GM12865 (cell line): Measurements from ENCODE around the gene ADGRV1.

ENCODE experiments used
- DNase-seq: peaks from one replicate; pipeline ENCODE4 v3.0.0; 2010; ENCODE audit warnings: low read depth
- H3K4me3 ChIP-seq: 2 replicates; pipeline ENCODE4 v1.5.1; 2011; ENCODE audit warnings: mild to moderate bottlenecking, low read depth, low read length, control low read depth
- CTCF ChIP-seq: IDR thresholded peaks from 2 replicates; pipeline ENCODE4 v1.5.1; 2011; ENCODE audit warnings: low read length, control low read depth, low read depth, inconsistent platforms; ENCODE audit not compliant: insufficient read depth; ENCODE audit errors: missing control alignments

The ADGRV1 gene

GRCh38 chr5:90558344-90559192 is at the start of gene ADGRV1:
ADGRV1 (plus strand) TSS chr5:90558797; CDS start chr5:90558896, 99 bp downstream.
- no peak for TF ChIP-seq CTCF
- DNase-seq: no peak
- peak within 1 kb of the TSS; percentile 45 for H3K4me3 ChIP-seq

- DNase-seq: no peak
Observed at GRCh38 chr5:90510438-90510837, 48.2 kb upstream of the ADGRV1 start.

DNA sequence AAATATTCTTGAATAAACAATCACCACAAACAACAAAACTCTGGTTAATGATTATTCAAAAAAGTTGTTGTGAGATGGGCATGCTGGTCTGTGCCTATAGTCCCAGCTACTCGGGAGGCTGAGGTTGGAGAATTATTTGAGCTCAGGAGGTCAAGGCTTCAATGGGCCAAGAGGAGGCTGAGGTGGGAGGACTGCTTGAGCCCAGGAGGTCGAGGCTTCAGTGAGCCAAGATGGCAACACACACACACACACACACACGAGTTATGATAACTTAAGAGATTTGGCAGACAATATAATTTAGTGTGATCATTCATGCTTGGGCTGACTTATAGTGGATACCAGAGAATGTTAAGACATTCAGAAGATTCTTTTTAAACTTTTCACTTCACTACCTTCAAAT is 44.1 kb upstream of the ADGRV1 start:
- no peak for DNase-seq
- H3K4me3 ChIP-seq: no peak overlapping the region
- TF ChIP-seq CTCF: no peak

More at GRCh38 chr5:90510438-90510837, 48.2 kb upstream of the ADGRV1 start:
- TF ChIP-seq CTCF: no peak
- H3K4me3 ChIP-seq: no peak overlapping the region

GRCh38 chr5:90518661-90519060 is 39.9 kb upstream of the ADGRV1 start:
- no peak for DNase-seq
- H3K4me3 ChIP-seq: no peak overlapping the region
- no peak for TF ChIP-seq CTCF

DNA sequence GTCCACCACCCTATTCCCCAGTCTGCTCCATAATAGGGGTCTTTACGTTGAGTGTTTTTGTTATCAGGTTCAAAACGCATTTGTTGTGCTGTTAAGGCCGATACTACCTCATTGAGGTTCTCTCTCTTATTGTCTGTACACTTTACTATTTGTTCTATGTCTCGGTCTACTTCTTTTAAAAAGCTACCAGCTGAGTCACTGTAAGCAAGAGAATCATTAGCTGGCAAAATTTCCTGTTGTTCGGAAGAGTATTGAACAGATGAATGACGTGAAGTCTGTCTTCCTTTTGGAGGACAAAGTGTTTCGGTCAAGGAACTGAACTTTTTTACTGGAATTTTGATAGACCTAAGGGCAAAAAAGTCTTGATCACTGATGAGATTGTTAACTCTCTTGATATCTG is 39.5 kb upstream of the ADGRV1 start:
- no peak for DNase-seq
- H3K4me3 ChIP-seq: no peak overlapping the region
- no peak for TF ChIP-seq CTCF

DNA sequence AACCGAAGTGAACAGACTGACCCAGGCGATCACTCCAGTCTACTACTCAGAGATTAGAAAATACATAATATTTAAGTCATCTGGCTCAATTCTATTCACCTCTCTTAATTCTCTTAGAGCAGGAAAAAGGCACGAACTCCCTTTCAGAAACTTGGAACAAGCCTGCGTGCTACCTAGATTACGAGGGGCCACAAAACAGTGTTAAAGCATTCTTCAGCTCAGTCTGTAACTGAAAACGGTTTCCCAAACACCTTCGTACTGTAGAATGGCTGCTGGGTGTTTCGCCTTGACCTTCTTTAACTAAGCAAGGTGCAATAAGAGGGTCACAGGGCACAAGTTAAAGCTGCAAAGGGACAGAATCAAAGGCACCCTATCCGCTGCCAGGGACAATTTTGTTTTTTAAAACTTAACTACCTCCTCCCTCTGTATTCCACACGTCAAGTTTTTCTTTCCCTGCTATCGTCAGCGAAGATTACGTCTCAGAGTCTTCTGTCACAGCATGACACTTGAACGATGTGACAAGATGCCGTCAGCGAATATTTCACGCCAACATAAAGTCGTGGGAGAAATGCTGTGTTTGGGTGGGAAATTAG is 29.9 kb upstream of the ADGRV1 start:
- TF ChIP-seq CTCF: no peak
- DNase-seq: peak; percentile 17
- H3K4me3 ChIP-seq: peak overlapping the region; percentile 73
